Fibroblast of mammary gland (primary cell): ENCODE measurements around the gene LRGUK.

Experiments used
- DNase-seq: peaks from one replicate; pipeline ENCODE4 v3.0.0-alpha.2; 2010; ENCODE audit warnings: low read depth
- H3K4me3 ChIP-seq: 2 replicates; pipeline ENCODE4 v1.5.1; 2011; ENCODE audit warnings: low read depth, mild to moderate bottlenecking, low read length, moderate library complexity; ENCODE audit not compliant: control insufficient read depth
- CTCF ChIP-seq: conservative IDR thresholded peaks from 2 replicates; pipeline ENCODE4 v1.5.1; 2011; ENCODE audit warnings: low read depth, low read length, inconsistent platforms; ENCODE audit not compliant: control insufficient read depth, insufficient read depth

LRGUK gene

GRCh38 chr7:134122980-134123379 lies 4.2 kb upstream of the LRGUK start:
- DNase-seq: no peak
- H3K4me3 ChIP-seq: no peak overlapping the region
- no peak for TF ChIP-seq CTCF

GRCh38 chr7:134126146-134126545 lies 994 bp upstream of the LRGUK start:
- H3K4me3 ChIP-seq: no peak overlapping the region
- TF ChIP-seq CTCF: no peak

GRCh38 chr7:134126596-134126965 lies 559 bp upstream of the LRGUK start:
- peak overlapping the region; percentile 67 for H3K4me3 ChIP-seq

More at GRCh38 chr7:134126146-134126545, 994 bp upstream of the LRGUK start:
- DNase-seq: no peak

GRCh38 chr7:134128829-134129228 lies 1.7 kb downstream of the LRGUK start:
- no peak for DNase-seq
- no peak for TF ChIP-seq CTCF
- no peak overlapping the region for H3K4me3 ChIP-seq

More at GRCh38 chr7:134126596-134126965, 559 bp upstream of the LRGUK start:
- no peak for TF ChIP-seq CTCF
- DNase-seq: no peak

GRCh38 chr7:134129856-134130523 lies 2.9 kb downstream of the LRGUK start:
- no peak for TF ChIP-seq CTCF
- H3K4me3 ChIP-seq: no peak overlapping the region
- DNase-seq: no peak

- H3K4me3 ChIP-seq: no peak overlapping the region
- no peak for TF ChIP-seq CTCF
- DNase-seq: no peak
Measured at GRCh38 chr7:134134004-134134403, 6.9 kb downstream of the LRGUK start.
